Heart left ventricle (tissue), 16 donors: ENCODE results near the gene NAGA. TPM values are rescaled to one million over a fixed set of nuclear protein-coding genes. Genes with fewer than 3 reads are reported as not detected.

Source experiments
- ATAC-seq, 4 donors: fragments of 200-7000 bp; cut with Tn5 transposase; one replicate each; pipeline ENCODE4 v1.9.1; 2020 to 2022; ENCODE audit warnings: moderate library complexity in 4 of 4, mild to moderate bottlenecking in 3 of 4, moderate number of reproducible peaks in 1 of 4
- DNase-seq, 5 donors: peaks; one replicate each; pipeline ENCODE4 v3.0.0-alpha.2; 2020
- H3K27ac ChIP-seq, 12 donors: fragments of 200-600 bp; sonication (generic) in 4 of 12; one replicate each; pipeline versions ENCODE4 v1.5.0 to v1.8.0; 2016 to 2022; ENCODE audit warnings: mild to moderate bottlenecking in 2 of 12
- H3K27me3 ChIP-seq, 9 donors: fragments of 200-600 bp; sonication (generic) in 2 of 9; one replicate each; pipeline versions ENCODE4 v1.5.1 to v1.8.0; 2016 to 2022; ENCODE audit warnings: mild to moderate bottlenecking in 3 of 9
- H3K36me3 ChIP-seq, 9 donors: fragments of 200-600 bp; sonication (generic) in 2 of 9; one replicate each; pipeline versions ENCODE4 v1.5.0 to v1.8.0; 2018 to 2022; ENCODE audit warnings: mild to moderate bottlenecking in 2 of 9
- H3K4me1 ChIP-seq, 12 donors: fragments of 200-600 bp; sonication (generic) in 4 of 12; one replicate each; pipeline versions ENCODE4 v1.5.0 to v1.8.0; 2016 to 2022; ENCODE audit warnings: mild to moderate bottlenecking in 3 of 12
- H3K4me3 ChIP-seq, 12 donors: fragments of 200-600 bp; sonication (generic) in 4 of 12; one replicate each; pipeline versions ENCODE4 v1.5.0 to v1.8.0; 2017 to 2022; ENCODE audit warnings: mild to moderate bottlenecking in 9 of 12, moderate library complexity in 4 of 12
- H3K9me3 ChIP-seq, 12 donors: fragments of 200-600 bp; sonication (generic) in 4 of 12; one replicate each; pipeline versions ENCODE4 v1.5.0 to v1.8.0; 2016 to 2022; ENCODE audit warnings: mild to moderate bottlenecking in 1 of 12
- POLR2A ChIP-seq, 2 donors: fragments of 450-650 bp; IDR thresholded peaks; one replicate each; pipeline ENCODE4 v1.6.1; 2017; ENCODE audit warnings: antibody characterized with exemption in 2 of 2, mild to moderate bottlenecking in 2 of 2, moderate library complexity in 2 of 2
- WGBS, 4 donors: extraction: QIAGEN DNeasy Blood & Tissue Kit in 2 of 4; methylation state at CpG; one replicate each; pipeline versions ENCODE4 v1.1.5 to v1.1.7; 2013 to 2018; 5-methylcytosine and 5-hydroxymethylcytosine counted together
- intact Hi-C, 10 donors: fragments of 100-400 bp; cut with DNase I; formaldehyde crosslinking; loops; one replicate each; pipeline versions ENCODE4 v1.11.1 to v1.14.2; 2022
- polyA plus RNA-seq, 2 donors: library from polyadenylated mRNA; stranded (reverse); fragments of 200-250 nt; gene quantifications; one replicate each; pipeline ENCODE4 v1.2.3, GENCODE V29; 2013
- total RNA-seq, 9 donors: library from RNA; depleted of rRNA in 2 of 9; stranded (reverse); fragments of >200 nt in 2 of 9; fragmentation: NEBNext Ultra II Directional in 3 of 9; extraction: Animal tissue kit (Norgen Biotek cat#: 25700) in 3 of 9; gene quantifications; one replicate each; pipeline versions ENCODE4 v1.1.0 to v1.2.4, GENCODE V29; 2016 to 2023
- TF ChIP-seq, protein P1 (sequence below), 12 donors: fragments of 200-600 bp; sonication (generic) in 4 of 12; IDR thresholded peaks; one replicate each; pipeline versions ENCODE4 v1.5.0 to v1.8.0; 2018 to 2022; ENCODE audit warnings: antibody characterized with exemption in 12 of 12, mild to moderate bottlenecking in 5 of 12
- donor health status: ischemic (EF 13 %, LVEDD 7.1; RV severe dilation, severe dysfunction).
- donor health status: healthy with polysubstance abuse.
- donor health status: DM: no; HTN: yes; CAD: no.
- donor health status: DM: no; HTN: no; CAD: no.
- donor health status: ischemic (EF 25% LVEDD 6.9; RV normal size, moderate dysfunction).
- donor health status: ischemic (EF 25% LVEDD 5.7; RV mildly dilated, moderate dysfunction).
- donor health status: healthy.
- donor health status: DM: yes; HTN: yes; CAD: no.
- donor health status: ischemic (EF 35%, LVEDD 5.7; RV mildly dilated, moderate dysfunction).
- donor health status: nonischemic (EF 11% LVEDD 7.7; RV severe dilation, severe dysfunction).
- donor health status: DM: yes; HTN: yes; CAD: no.
- donor health status: PGD.
- donor health status: ischemic (EF 29% LVEDD 5.4; RV normal size, mild dysfunction).
- donor health status: nonischemic (EF 23%, LVEDD 6.1; RV moderate dilation, normal function).

Gene NAGA
- total and polyA plus RNA-seq, 11 donors = 5.2 to 48.3 (median 13.8) TPM

DNA sequence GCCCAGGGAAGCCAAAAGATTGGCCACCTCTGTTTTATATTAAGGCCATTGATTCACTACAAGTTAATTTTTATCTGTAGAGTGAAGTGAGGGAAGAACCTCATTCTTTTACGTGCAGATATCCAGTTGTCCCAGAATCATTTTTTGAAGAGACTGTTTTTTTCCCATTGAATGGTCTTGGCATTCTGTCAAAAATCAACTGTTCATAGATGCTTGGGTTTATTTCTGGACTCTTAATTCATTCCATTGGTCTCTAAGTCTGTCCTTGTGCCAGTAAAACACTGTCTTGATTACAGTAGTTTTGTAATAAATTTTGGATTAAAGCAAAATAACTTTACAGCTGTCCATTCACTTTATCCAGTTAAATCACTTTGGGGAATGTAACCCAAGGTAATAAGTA, 45.2 kb downstream of the NAGA start:
- H3K27ac ChIP-seq = no peak overlapping the region
- 14 to 28% (median 16%) methylated on average over 1 of the region's 1 CpG for WGBS, 4 donors
- peaks cover 0 to 7% (median 0%) of the 10 kb centered on the region in 12 donors for H3K4me1 ChIP-seq
- no peak for DNase-seq
- no peaks in the 10 kb centered on the region for H3K27me3 ChIP-seq
- no peaks in the 10 kb centered on the region for H3K9me3 ChIP-seq
- TF ChIP-seq POLR2A (IDR thresholded peaks at IDR 0.05) = no peak
- TF ChIP-seq, protein P1, sequence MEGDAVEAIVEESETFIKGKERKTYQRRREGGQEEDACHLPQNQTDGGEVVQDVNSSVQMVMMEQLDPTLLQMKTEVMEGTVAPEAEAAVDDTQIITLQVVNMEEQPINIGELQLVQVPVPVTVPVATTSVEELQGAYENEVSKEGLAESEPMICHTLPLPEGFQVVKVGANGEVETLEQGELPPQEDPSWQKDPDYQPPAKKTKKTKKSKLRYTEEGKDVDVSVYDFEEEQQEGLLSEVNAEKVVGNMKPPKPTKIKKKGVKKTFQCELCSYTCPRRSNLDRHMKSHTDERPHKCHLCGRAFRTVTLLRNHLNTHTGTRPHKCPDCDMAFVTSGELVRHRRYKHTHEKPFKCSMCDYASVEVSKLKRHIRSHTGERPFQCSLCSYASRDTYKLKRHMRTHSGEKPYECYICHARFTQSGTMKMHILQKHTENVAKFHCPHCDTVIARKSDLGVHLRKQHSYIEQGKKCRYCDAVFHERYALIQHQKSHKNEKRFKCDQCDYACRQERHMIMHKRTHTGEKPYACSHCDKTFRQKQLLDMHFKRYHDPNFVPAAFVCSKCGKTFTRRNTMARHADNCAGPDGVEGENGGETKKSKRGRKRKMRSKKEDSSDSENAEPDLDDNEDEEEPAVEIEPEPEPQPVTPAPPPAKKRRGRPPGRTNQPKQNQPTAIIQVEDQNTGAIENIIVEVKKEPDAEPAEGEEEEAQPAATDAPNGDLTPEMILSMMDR (IDR thresholded peaks at IDR 0.05) = no peak
- no peaks in the 10 kb centered on the region for H3K36me3 ChIP-seq
- no peak overlapping the region for H3K4me3 ChIP-seq
- ATAC-seq = no peak
- intact Hi-C loops = no loop called here

DNA sequence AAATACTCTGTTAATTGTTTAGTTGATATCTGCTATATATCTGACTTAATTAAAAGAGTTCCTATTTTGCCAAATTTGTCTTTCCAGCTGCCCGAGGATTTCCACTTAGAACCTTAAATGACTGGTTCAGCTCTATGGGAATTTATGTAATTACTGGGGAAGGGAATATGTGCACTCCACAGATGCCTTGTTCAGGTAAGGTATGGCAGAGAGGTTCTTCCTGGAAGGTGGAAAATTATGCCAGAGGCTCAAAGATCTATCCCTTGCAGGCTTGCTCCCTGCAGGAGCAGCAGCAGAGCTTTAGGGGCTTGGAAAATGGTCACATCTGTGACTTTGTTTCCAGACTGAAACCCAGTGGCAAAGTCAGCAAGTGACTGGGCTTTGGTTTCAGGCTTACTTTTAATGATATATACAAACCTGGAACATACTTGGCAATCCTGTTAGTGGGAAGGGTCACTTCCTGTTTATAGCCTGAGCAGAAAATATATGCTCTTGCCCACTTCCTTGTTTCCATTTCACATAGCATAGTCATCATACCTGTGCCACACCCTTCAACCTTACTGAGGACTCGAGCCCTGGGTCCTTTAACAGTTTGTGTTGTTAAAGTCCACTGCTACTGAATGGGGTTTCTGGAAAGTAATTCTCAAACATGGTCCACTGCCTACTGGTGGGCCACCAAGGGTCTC, 48.3 kb downstream of the NAGA start:
- ATAC-seq = no peak
- TF ChIP-seq POLR2A (IDR thresholded peaks at IDR 0.05) = no peak
- TF ChIP-seq, protein P1 (IDR thresholded peaks at IDR 0.05) = no peak

DNA sequence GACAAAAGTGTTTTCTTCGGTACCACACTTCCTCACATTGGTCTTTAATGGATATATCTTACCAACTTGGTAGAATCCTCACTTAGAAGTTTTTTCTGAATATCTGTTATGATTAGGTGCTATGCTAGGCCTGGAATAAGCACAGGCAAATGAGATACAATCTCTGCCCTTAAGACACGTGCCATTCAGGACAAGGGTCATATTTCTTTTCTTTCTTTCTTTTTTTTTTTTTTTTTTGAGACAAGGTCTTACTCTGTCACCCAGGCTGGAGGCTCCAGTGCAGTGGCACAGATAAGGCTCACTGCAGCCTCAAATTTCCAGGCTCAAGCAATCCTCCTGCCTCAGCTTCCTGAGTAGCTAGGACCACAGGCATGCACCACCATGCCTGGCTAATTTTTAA, 49.0 kb downstream of the NAGA start:
- Histone ChIP-seq H3K27me3 (peaks cover 0 to 4% (median 0%) of the 10 kb centered on the region in 9 donors), H3K36me3 (no peaks in the 10 kb centered on the region), H3K27ac (no peak overlapping the region), H3K9me3 (no peaks in the 10 kb centered on the region), H3K4me3 (no peak overlapping the region), H3K4me1 (peaks cover 0 to 7% (median 0%) of the 10 kb centered on the region in 12 donors)
- no peak for ATAC-seq
- no peak for TF ChIP-seq POLR2A (IDR thresholded peaks at IDR 0.05)
- TF ChIP-seq, protein P1 (IDR thresholded peaks at IDR 0.05) = no peak
- no peak for DNase-seq
- 88 to 95% (median 91%) methylated on average over 2 of the region's 2 CpGs for WGBS, 4 donors
- intact Hi-C loops = no loop called here

More for the DNA sequence above, 48.3 kb downstream of the NAGA start:
- intact Hi-C loops = no loop called here
- Histone ChIP-seq H3K36me3 (no peaks in the 10 kb centered on the region), H3K4me3 (no peak overlapping the region), H3K27me3 (peaks cover 0 to 4% (median 0%) of the 10 kb centered on the region in 9 donors), H3K27ac (no peak overlapping the region), H3K4me1 (peaks cover 0 to 7% (median 0%) of the 10 kb centered on the region in 12 donors), H3K9me3 (no peaks in the 10 kb centered on the region)
- no peak for DNase-seq
- WGBS, 4 donors = 75 to 84% (median 80%) methylated on average over 2 of the region's 2 CpGs

DNA sequence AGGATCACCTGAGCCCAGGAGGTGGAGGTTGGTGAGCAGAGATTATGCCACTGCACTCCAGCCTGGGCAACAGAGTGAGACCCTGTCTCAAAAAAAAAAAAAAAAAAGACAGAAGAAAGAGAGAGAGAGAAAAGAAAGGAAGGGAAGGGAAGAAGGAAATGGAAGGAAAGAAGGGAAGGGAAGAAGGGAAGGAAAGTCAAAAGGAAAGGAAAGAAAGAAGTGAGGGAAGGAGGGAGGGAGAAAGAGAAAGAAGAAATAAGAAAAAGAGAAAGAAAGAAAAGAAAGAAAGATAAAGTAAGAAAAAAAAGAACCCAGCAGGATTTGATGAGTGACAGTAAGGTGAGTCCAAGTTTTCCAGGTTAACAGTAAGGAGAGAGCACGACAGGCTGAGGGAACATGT, 52.4 kb downstream of the NAGA start:
- 44 to 63% (median 51%) methylated on average over 1 of the region's 1 CpG for WGBS, 4 donors
- no peak for TF ChIP-seq POLR2A (IDR thresholded peaks at IDR 0.05)
- TF ChIP-seq, protein P1 (IDR thresholded peaks at IDR 0.05) = no peak

More for the DNA sequence above, 52.4 kb downstream of the NAGA start:
- ATAC-seq = no peak
- H3K9me3 ChIP-seq = peaks cover 0 to 4% (median 0%) of the 10 kb centered on the region in 12 donors
- peaks cover 0 to 7% (median 0%) of the 10 kb centered on the region in 12 donors for H3K4me1 ChIP-seq
- H3K4me3 ChIP-seq = no peak overlapping the region
- peaks cover 0 to 4% (median 0%) of the 10 kb centered on the region in 9 donors for H3K27me3 ChIP-seq
- DNase-seq = no peak
- no peaks in the 10 kb centered on the region for H3K36me3 ChIP-seq
- intact Hi-C loops = no loop called here
- no peak overlapping the region for H3K27ac ChIP-seq
